PC-9 (cell line): ENCODE measurements around the gene SUN1.

ENCODE experiments used
- CTCF ChIP-seq: fragments of 200-600 bp; sonication (generic); conservative IDR thresholded peaks from 2 replicates; pipeline ENCODE4 v1.6.1; 2017; ENCODE audit warnings: mixed run types, antibody characterized with exemption, mild to moderate bottlenecking, moderate library complexity
- EZH2 ChIP-seq: fragments of 200-600 bp; sonication (generic); IDR thresholded peaks from 2 replicates; pipeline ENCODE4 v1.8.0; 2017; ENCODE audit warnings: antibody characterized with exemption, low read depth

DNA sequence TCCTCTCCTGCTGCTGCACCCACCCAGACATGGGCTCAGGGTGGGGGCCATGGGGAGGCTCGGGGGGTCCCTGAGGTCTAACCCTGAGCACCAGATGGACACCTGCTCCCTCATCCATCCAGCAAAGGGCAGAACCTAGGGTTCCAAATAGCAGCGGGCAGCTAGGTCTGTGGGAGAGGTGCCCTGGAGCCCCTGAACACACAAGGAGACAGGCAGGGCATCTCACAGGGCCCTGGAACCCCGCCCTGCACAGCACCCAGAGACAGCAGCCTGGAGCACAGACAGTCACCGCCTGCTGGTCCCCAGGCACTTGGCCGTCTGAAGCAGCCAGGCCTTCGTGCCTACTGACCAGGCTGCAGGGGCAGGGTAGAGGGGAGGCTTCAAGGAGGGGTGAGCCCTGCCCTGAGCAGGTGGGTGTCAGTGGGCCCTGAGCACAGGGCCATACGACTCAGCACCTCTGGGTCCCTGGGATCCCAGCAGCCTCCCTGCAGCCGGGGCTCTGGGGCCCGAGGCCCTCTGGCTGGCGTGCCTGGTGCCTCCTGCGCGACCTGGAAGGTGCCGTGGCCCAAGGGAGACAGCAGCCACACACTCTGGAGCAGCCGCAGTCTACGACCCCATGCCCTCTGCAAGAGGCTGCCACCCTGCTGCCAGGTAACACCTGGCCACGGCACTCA, 82.4 kb downstream of the SUN1 start:
- TF ChIP-seq CTCF (no peak), EZH2 (no peak)
